HL-60 (cell line): ENCODE data around the gene PCDHA7.

Experiments used
- GABPA ChIP-seq: IDR thresholded peaks from 2 replicates; pipeline ENCODE4 v1.6.1; 2012; ENCODE audit warnings: low read depth
- POLR2AphosphoS5 ChIP-seq: IDR thresholded peaks from 2 replicates; pipeline ENCODE4 v1.6.1; 2012; ENCODE audit warnings: low read depth
- REST ChIP-seq: IDR thresholded peaks from 2 replicates; pipeline ENCODE4 v1.6.1; 2012; ENCODE audit warnings: low read depth; ENCODE audit not compliant: insufficient replicate concordance
- TF ChIP-seq, protein P1 (sequence below): IDR thresholded peaks from one replicate; pipeline ENCODE4 v1.5.1; 2011; ENCODE audit warnings: low read length, control low read depth, inconsistent platforms; ENCODE audit not compliant: insufficient read depth

DNA sequence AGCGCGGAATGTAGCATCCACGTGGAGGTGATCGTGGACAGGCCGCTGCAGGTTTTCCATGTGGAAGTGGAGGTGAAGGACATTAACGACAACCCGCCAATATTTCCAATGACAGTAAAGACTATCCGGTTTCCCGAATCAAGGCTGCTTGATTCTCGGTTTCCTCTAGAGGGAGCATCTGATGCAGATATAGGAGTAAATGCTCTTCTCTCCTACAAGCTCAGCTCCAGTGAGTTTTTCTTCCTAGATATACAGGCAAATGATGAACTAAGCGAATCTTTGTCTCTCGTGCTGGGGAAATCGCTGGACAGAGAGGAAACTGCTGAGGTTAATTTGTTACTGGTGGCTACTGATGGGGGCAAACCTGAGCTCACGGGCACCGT is 38.8 kb upstream of the PCDHA7 start:
- TF ChIP-seq, protein P1, sequence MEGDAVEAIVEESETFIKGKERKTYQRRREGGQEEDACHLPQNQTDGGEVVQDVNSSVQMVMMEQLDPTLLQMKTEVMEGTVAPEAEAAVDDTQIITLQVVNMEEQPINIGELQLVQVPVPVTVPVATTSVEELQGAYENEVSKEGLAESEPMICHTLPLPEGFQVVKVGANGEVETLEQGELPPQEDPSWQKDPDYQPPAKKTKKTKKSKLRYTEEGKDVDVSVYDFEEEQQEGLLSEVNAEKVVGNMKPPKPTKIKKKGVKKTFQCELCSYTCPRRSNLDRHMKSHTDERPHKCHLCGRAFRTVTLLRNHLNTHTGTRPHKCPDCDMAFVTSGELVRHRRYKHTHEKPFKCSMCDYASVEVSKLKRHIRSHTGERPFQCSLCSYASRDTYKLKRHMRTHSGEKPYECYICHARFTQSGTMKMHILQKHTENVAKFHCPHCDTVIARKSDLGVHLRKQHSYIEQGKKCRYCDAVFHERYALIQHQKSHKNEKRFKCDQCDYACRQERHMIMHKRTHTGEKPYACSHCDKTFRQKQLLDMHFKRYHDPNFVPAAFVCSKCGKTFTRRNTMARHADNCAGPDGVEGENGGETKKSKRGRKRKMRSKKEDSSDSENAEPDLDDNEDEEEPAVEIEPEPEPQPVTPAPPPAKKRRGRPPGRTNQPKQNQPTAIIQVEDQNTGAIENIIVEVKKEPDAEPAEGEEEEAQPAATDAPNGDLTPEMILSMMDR = no peak
- TF ChIP-seq REST (no peak), POLR2AphosphoS5 (no peak), GABPA (no peak)
